Measurements from ENCODE around the gene NT5M.

NT5M gene

GRCh38 chr17:17361543-17361866 lies 58.3 kb downstream of the NT5M start:
- Histone ChIP-seq H3K9me3 (no peaks in the 10 kb centered on the region), H3K4me1 (ENCODE audit: control insufficient read depth in 1 of 2, insufficient read depth in 1 of 2, low read depth in 1 of 2, low read length in 1 of 2) (no peaks in the 10 kb centered on the region), H3K27ac (no peak overlapping the region), H3K27me3 (no peaks in the 10 kb centered on the region), H3K4me3 (ENCODE audit: low read depth in 1 of 2, low read length in 1 of 2) (no peak overlapping the region), H3K36me3 (no peaks in the 10 kb centered on the region)
- TF ChIP-seq, protein P1, sequence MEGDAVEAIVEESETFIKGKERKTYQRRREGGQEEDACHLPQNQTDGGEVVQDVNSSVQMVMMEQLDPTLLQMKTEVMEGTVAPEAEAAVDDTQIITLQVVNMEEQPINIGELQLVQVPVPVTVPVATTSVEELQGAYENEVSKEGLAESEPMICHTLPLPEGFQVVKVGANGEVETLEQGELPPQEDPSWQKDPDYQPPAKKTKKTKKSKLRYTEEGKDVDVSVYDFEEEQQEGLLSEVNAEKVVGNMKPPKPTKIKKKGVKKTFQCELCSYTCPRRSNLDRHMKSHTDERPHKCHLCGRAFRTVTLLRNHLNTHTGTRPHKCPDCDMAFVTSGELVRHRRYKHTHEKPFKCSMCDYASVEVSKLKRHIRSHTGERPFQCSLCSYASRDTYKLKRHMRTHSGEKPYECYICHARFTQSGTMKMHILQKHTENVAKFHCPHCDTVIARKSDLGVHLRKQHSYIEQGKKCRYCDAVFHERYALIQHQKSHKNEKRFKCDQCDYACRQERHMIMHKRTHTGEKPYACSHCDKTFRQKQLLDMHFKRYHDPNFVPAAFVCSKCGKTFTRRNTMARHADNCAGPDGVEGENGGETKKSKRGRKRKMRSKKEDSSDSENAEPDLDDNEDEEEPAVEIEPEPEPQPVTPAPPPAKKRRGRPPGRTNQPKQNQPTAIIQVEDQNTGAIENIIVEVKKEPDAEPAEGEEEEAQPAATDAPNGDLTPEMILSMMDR (IDR thresholded peaks at IDR 0.05): no peak

DNA sequence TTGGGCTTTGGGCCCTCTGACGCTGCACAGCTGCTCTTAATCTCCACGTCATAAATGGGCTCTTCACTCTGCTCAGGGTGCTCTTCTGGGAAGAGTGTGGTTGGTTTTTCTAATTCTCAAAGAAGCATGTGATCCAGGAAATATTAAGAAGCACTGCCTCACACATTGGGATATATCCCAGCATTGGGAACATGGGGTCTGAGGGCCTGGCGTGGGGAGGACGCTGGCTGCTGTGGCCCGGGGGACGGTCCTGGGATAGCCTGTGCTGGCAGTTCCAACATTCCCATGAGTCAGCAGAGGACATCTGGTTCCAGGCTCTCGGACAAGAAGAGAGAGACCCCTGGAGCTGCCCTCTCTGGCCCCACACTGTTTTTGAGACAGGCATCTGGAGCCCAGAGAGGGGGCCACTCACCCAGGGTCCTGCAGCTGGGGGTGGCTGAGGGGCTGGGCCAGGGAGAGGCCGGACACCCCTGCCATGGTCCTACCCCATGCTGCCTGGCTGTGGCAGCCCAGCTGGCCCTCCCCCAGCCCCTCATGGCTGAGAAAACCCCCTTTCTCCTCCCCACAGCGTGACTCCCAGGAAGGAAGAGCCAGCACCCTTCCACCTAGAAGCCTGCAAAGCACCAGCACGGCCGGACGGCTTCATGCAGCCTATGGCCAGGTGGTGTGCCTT lies 58.8 kb downstream of the NT5M start:
- H3K36me3 ChIP-seq: no peaks in the 10 kb centered on the region
- H3K27ac ChIP-seq: no peak overlapping the region
- TF ChIP-seq, protein P1 (IDR thresholded peaks at IDR 0.05): no peak
- no peaks in the 10 kb centered on the region for H3K4me1 ChIP-seq (ENCODE audit: control insufficient read depth in 1 of 2, insufficient read depth in 1 of 2, low read depth in 1 of 2, low read length in 1 of 2)
- no peak overlapping the region for H3K4me3 ChIP-seq (ENCODE audit: low read depth in 1 of 2, low read length in 1 of 2)
- H3K27me3 ChIP-seq: no peaks in the 10 kb centered on the region
- H3K9me3 ChIP-seq: no peaks in the 10 kb centered on the region

DNA sequence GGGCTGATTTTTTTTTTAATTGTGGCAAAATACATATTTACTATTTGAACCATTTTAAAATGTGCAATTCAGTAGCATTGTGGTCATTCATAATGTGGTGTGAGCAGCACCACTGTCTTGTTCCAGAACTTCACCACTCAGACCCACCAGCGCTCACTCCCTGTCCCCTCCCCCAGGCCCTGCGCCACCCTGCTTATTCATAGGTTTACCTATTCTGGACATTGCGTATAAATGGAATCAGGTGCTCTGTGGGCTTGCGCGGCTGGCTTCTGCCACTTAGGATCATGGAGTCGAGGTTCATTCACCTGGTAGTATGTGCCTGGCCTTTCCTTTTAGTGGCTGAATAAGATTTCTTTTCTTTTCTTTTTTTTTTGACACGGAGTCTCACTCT lies 59.4 kb downstream of the NT5M start:
- TF ChIP-seq, protein P1 (IDR thresholded peaks at IDR 0.05): no peak
- H3K9me3 ChIP-seq: no peaks in the 10 kb centered on the region
- H3K36me3 ChIP-seq: no peaks in the 10 kb centered on the region
- no peaks in the 10 kb centered on the region for H3K27me3 ChIP-seq
- no peak overlapping the region for H3K27ac ChIP-seq
- no peak overlapping the region for H3K4me3 ChIP-seq (ENCODE audit: low read depth in 1 of 2, low read length in 1 of 2)
- H3K4me1 ChIP-seq (ENCODE audit: control insufficient read depth in 1 of 2, insufficient read depth in 1 of 2, low read depth in 1 of 2, low read length in 1 of 2): no peaks in the 10 kb centered on the region

DNA sequence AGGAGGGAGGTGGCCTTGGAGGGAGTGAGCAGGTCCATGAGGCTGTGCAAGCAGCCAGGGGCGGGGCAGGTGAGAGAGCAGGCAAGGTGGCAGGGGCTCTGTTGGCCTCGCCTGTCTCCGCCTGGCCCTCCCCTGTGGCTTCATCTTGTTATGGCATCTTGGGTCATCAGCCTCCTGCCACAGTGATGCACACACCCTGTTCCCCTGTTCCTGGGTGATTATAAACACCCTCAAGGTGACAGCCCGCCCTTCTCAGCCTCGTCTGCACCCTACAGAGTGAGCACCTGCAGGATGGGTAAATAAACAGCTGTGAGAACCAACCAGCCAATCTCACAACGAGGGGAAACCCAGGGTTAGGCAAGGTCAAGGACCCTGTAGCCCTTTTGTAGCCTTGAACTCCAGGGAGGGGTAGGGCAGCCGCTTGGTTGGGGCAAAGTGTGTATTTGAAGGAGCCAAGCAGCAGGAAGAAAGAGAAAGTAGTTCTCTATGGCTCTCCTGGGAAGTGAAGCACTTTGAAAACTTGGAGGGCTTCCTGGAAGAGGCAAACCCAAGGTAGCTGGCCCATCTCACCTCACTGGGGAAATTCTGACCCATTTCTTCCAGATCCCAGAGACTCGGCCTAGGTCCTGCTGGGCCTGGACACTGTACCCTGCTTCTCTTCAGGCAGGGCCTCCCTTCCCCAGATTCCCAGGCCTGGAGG lies 60.6 kb downstream of the NT5M start:
- Histone ChIP-seq H3K4me1 (ENCODE audit: control insufficient read depth in 1 of 2, insufficient read depth in 1 of 2, low read depth in 1 of 2, low read length in 1 of 2) (no peaks in the 10 kb centered on the region), H3K27me3 (no peaks in the 10 kb centered on the region), H3K9me3 (no peaks in the 10 kb centered on the region), H3K36me3 (no peaks in the 10 kb centered on the region), H3K27ac (no peak overlapping the region), H3K4me3 (ENCODE audit: low read depth in 1 of 2, low read length in 1 of 2) (no peak overlapping the region)
- TF ChIP-seq, protein P1 (IDR thresholded peaks at IDR 0.05): no peak

GRCh38 chr17:17364338-17364667 lies 61.1 kb downstream of the NT5M start:
- Histone ChIP-seq H3K4me1 (ENCODE audit: control insufficient read depth in 1 of 2, insufficient read depth in 1 of 2, low read depth in 1 of 2, low read length in 1 of 2) (no peaks in the 10 kb centered on the region), H3K27ac (no peak overlapping the region), H3K4me3 (ENCODE audit: low read depth in 1 of 2, low read length in 1 of 2) (no peak overlapping the region), H3K27me3 (no peaks in the 10 kb centered on the region), H3K9me3 (no peaks in the 10 kb centered on the region), H3K36me3 (no peaks in the 10 kb centered on the region)
- TF ChIP-seq, protein P1 (IDR thresholded peaks at IDR 0.05): no peak
